Pancreas (tissue), 10 donors: ENCODE measurements around the gene GPR150. TPM values are rescaled to one million over a fixed set of nuclear protein-coding genes. Genes with fewer than 3 reads are reported as not detected.
"Not testable (repeated sequence)": the region's sequence is repeated elsewhere in the genome, so short reads cannot be mapped to it uniquely, and the experiment has no call there.

Source experiments
- ATAC-seq, 4 donors: fragments of 200-7000 bp; cut with Tn5 transposase; one replicate each; pipeline versions ENCODE4 v1.8.0 to v1.9.1; 2020; ENCODE audit warnings: mild to moderate bottlenecking in 4 of 4, moderate library complexity in 4 of 4
- DNase-seq, 6 donors: peaks; one replicate each; pipeline ENCODE4 v3.0.0-alpha.2; 2020
- FAIRE-seq: peaks from 2 replicates; lab custom pipeline; 2012; peaks lifted over from hg19 to GRCh38; lab: Jason Lieb, UNC
- H3K27ac ChIP-seq, 4 donors: fragments of 200-600 bp; sonication (generic); 1 replicate in 3 of 4; 2 replicates in 1 of 4; pipeline versions ENCODE4 v1.5.0 to v1.8.0; 2020
- H3K27me3 ChIP-seq, 4 donors: fragments of 200-600 bp; one replicate each; pipeline ENCODE4 v1.8.0; 2021
- H3K36me3 ChIP-seq, 3 donors: fragments of 200-600 bp; sonication (generic) in 1 of 3; one replicate each; pipeline versions ENCODE4 v1.5.0 to v1.8.0; 2020 to 2021
- H3K4me1 ChIP-seq, 3 donors: fragments of 200-600 bp; one replicate each; pipeline ENCODE4 v1.8.0; 2021
- H3K4me3 ChIP-seq, 4 donors: fragments of 200-600 bp; sonication (generic) in 2 of 4; one replicate each; pipeline versions ENCODE4 v1.5.0 to v1.8.0; 2020 to 2021
- H3K9me3 ChIP-seq, 4 donors: fragments of 200-600 bp; one replicate each; pipeline ENCODE4 v1.8.0; 2021
- WGBS, 2 donors: extraction: QIAGEN DNeasy Blood & Tissue Kit; methylation state at CpG; one replicate each; pipeline ENCODE4 v1.1.7; 2013; 5-methylcytosine and 5-hydroxymethylcytosine counted together
- intact Hi-C, 3 donors: fragments of 100-400 bp; cut with DNase I; formaldehyde crosslinking; loops; one replicate each; pipeline versions ENCODE4 v1.11.1 to v1.14.2; 2022
- polyA plus RNA-seq, 2 donors: library from polyadenylated mRNA; stranded (reverse); fragments of 200-250 nt; gene quantifications; one replicate each; pipeline ENCODE4 v1.2.3, GENCODE V29; 2013
- total RNA-seq, 6 donors: library from RNA; stranded (reverse); fragmentation: NEBNext Ultra II Directional in 4 of 6; extraction: Animal tissue kit (Norgen Biotek cat#: 25700) in 4 of 6; gene quantifications; one replicate each; pipeline versions ENCODE4 v1.2.1 to v1.2.4, GENCODE V29; 2021 to 2023
- TF ChIP-seq, protein P1 (sequence below), 4 donors: fragments of 200-600 bp; sonication (generic) in 3 of 4; IDR thresholded peaks; one replicate each; pipeline versions ENCODE4 v1.5.0 to v1.8.0; 2021; ENCODE audit warnings: antibody characterized with exemption in 4 of 4
- donor health status: healthy with polysubstance abuse.
- donor health status: DM: no; HTN: no; CAD: no; lungs with moderate emphysema.
- donor health status: DM: no; HTN: no; CAD: no.
- donor health status: control.
- donor health status: control.
- donor health status: Bipolar disorder and iron deficiency.
- donor health status: DM: yes; HTN: yes; CAD: no.
- donor health status: DM: no; HTN: no; CAD: no.
- donor health status: DM: no; HTN: no; CAD: no.
- donor health status: DM: yes; HTN: yes; CAD: no.

Gene GPR150
- total and polyA plus RNA-seq, 8 donors: 0.61 to 5.7 (median 2.0) TPM

DNA sequence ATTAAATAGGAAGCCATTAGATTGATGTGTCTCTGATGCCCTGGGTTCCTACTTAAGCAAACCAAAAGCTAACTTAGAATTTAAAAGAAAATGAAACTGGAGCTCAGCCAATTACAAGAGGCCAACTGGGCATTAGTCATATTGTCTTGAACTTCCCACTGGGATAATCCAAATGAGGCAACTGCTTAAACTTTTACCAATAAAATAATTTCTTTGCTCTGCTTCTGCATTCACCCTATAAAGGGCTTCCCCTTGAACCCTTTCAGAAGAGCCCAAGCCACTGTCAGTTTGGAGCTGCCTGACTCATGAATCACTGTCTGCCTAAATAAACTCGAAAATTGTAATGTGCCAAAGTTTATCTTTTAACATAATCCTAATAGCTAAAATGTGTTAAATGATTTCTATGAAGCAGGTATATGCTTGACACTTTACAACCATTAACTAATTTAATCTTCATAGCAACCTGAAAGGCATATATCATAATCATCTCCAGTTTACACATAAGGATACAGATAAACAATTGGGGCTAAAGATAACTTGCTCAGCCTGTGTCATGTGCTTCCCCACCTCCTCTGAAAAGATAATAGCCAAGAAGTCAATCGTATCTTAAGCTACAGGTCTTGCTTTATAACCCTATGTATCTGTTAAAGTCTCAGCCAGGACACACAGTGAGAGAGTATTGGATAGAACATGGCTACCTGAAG, 11.5 kb downstream of the GPR150 start:
- H3K4me3 ChIP-seq: no peak overlapping the region
- H3K36me3 ChIP-seq: no peaks in the 10 kb centered on the region
- H3K9me3 ChIP-seq: no peaks in the 10 kb centered on the region
- 46 to 49% methylated on average over 2 of the region's 2 CpGs for WGBS, 2 donors
- ATAC-seq: peak; percentile 21 to 56 (median 47)
- no peak for FAIRE-seq
- H3K27ac ChIP-seq: no peak overlapping the region
- H3K4me1 ChIP-seq: peaks cover 0 to 16% (median 0%) of the 10 kb centered on the region in 3 donors
- TF ChIP-seq, protein P1, sequence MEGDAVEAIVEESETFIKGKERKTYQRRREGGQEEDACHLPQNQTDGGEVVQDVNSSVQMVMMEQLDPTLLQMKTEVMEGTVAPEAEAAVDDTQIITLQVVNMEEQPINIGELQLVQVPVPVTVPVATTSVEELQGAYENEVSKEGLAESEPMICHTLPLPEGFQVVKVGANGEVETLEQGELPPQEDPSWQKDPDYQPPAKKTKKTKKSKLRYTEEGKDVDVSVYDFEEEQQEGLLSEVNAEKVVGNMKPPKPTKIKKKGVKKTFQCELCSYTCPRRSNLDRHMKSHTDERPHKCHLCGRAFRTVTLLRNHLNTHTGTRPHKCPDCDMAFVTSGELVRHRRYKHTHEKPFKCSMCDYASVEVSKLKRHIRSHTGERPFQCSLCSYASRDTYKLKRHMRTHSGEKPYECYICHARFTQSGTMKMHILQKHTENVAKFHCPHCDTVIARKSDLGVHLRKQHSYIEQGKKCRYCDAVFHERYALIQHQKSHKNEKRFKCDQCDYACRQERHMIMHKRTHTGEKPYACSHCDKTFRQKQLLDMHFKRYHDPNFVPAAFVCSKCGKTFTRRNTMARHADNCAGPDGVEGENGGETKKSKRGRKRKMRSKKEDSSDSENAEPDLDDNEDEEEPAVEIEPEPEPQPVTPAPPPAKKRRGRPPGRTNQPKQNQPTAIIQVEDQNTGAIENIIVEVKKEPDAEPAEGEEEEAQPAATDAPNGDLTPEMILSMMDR (IDR thresholded peaks at IDR 0.05): no peak
- DNase-seq: no peak
- no peaks in the 10 kb centered on the region for H3K27me3 ChIP-seq
- intact Hi-C loops: no loop called here

DNA sequence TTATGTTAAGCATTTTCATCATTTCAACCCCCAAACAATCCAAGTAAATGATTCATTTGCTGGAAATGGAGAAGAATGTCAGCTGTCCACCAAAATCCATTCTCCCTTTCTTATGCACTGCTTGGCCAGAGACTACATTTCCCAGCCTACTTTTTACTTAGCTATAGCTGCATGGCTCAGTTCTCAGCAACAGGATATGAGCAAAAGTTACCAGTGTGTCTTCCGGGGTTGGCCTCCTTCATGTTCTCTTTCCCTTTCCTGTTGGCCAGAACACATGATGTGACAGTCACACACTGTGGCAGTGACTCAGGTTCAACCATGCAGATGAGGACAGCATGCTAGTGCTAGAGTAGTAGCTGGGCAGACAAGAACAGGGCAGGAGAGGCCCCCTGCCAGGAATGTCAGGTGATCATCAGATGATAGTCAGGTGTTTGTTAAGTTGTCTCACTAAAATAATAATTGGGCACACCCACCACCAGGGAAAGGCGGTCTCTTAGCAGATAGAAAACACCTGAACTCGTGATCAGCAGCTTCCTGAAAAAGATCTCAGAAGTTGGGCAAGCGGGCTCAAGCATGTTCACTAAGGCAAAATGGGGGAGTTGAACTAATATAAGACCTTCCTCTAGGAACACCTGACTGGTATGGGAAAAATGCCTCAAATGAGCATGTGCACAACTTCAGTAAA, 12.2 kb downstream of the GPR150 start:
- TF ChIP-seq, protein P1 (IDR thresholded peaks at IDR 0.05): no peak
- peak in 2 of 6 donors; percentile 43 to 74 for DNase-seq
- Histone ChIP-seq H3K9me3 (no peaks in the 10 kb centered on the region), H3K36me3 (no peaks in the 10 kb centered on the region), H3K27me3 (no peaks in the 10 kb centered on the region), H3K27ac (peak overlapping the region in 1 of 4 donors; percentile 23), H3K4me3 (no peak overlapping the region), H3K4me1 (peaks cover 0 to 16% (median 0%) of the 10 kb centered on the region in 3 donors)
- 78 to 85% methylated on average over 4 of the region's 4 CpGs for WGBS, 2 donors
- intact Hi-C loops: no loop called here
- FAIRE-seq: no peak
- peak; percentile 61 to 88 (median 80) for ATAC-seq

DNA sequence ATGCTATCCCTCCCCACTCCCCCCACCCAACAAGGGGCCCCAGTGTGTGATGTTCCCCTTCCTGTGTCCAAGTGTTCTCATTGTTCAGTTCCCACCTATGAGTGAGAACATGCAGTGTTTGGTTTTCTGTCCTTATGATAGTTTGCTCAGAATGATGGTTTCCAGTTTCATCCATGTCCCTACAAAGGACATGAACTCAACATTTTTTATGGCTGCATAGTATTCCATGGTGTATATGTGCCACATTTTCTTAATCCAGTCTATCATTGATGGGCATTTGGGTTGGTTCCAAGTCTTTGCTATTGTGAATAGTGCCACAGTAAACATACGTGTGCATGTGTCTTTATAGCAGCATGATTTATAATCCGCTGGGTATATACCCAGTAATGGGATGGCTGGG, 13.1 kb downstream of the GPR150 start:
- H3K27ac ChIP-seq, ATAC-seq, intact Hi-C loops, FAIRE-seq, H3K36me3 ChIP-seq, DNase-seq, H3K27me3 ChIP-seq, H3K4me3 ChIP-seq, H3K9me3 ChIP-seq: not testable (repeated sequence)
- 95 to 97% methylated on average over 2 of the region's 2 CpGs for WGBS, 2 donors
- H3K4me1 ChIP-seq: peaks cover 0 to 16% (median 0%) of the 10 kb centered on the region in 3 donors

DNA sequence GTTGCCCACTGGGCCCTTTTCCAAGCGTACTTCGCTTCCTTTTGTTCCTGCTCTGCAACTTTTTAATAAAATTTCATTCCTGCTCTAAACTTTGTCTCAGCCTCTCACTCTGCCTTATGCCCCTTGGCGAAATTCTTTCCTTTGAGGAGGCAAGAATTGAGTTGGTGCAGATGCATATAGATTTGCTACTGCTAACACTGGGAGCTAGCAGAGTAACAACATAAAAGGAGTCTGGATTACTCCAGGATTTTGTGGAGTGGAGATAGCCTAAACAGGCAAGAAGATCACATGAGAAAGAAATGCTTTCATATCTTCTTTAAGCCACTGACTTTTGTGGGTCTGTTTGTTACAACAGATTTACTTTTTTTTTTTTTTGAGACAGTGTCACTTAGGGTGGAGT, 13.8 kb downstream of the GPR150 start:
- FAIRE-seq (no peak), ATAC-seq (no peak), DNase-seq (no peak)
- H3K4me3 ChIP-seq: no peak overlapping the region
- 93 to 98% methylated on average over 3 of the region's 3 CpGs for WGBS, 2 donors
- intact Hi-C loops: no loop called here
- H3K9me3 ChIP-seq: no peaks in the 10 kb centered on the region
- no peaks in the 10 kb centered on the region for H3K36me3 ChIP-seq
- peaks cover 0 to 16% (median 0%) of the 10 kb centered on the region in 3 donors for H3K4me1 ChIP-seq
- no peaks in the 10 kb centered on the region for H3K27me3 ChIP-seq
- TF ChIP-seq, protein P1 (IDR thresholded peaks at IDR 0.05): no peak
- H3K27ac ChIP-seq: no peak overlapping the region

DNA sequence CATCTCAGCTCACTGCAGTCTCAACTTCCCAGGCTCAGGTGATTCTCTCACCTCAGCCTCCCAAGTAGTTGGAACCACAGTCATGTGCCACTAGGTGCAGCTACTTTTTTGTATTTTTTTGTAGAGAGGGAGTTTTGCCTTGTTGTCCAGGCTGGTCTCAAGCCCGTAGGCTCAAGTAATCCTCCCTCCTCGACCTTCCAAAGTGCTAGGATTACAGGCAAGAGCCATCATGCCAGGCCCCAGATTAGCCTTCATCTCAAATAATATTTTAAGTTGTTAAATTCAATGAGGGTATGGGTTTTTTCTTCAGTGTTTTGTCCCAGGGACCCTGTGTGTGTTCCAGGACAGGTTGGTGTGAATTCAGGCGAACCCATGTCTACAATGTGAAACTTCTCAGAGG, 14.2 kb downstream of the GPR150 start:
- TF ChIP-seq, protein P1 (IDR thresholded peaks at IDR 0.05): no peak
- DNase-seq (no peak), FAIRE-seq (no peak), ATAC-seq (no peak)
- Histone ChIP-seq H3K4me3 (no peak overlapping the region), H3K36me3 (no peaks in the 10 kb centered on the region), H3K4me1 (peaks cover 0 to 16% (median 0%) of the 10 kb centered on the region in 3 donors), H3K27me3 (no peaks in the 10 kb centered on the region), H3K9me3 (no peaks in the 10 kb centered on the region), H3K27ac (no peak overlapping the region)
- 94 to 96% methylated on average over 3 of the region's 3 CpGs for WGBS, 2 donors
- intact Hi-C loops: no loop called here
